ENCODE data around the gene ENPEP. TPM values are rescaled to one million over a fixed set of nuclear protein-coding genes. Genes with fewer than 3 reads are reported as not detected.

The ENPEP gene
- total RNA-seq, 2 experiments from 2014 or later = 0.02 TPM; not detected in 1

DNA sequence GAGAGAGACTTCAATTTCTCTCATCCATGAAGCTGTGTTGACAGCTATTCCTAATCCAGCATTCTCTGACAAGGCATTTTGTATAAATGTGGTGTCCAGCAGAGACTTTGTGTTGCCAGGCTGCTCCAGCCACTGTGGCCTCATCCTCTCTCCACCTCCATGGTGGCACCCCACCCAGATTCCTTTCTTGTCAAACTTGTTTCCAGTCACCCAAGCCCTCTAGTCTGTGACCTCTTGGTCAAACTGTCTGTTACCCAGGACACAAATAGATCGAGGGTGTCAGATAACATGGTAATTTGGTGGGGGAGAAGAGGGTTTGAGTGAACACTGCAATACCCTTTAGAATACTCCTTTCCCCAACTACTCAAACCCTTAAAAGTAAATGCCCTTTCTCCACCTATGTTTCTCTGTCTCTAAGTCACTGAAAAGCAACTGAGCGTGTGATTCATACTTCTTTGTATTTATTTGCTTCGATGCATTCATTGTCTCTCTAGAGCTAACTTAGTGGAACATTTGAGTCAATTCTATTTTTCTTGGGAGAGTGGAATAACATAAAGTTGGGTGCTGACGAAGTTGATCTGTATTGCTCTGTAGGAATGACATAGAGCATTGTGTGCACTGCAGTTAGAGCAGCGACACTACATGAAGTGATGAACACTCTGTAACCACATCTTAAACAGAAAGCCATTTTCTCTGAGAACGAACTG is 133.2 kb downstream of the ENPEP start:
- Mint-ChIP-seq H3K4me3 (no peak overlapping the region), H3K27me3 (peaks cover 61% of the 10 kb centered on the region), H3K9me3 (no peaks in the 10 kb centered on the region), H3K4me1 (no peaks in the 10 kb centered on the region), H3K36me3 (ENCODE audit: low read depth) (no peaks in the 10 kb centered on the region), H3K27ac (no peak overlapping the region)
- CTCF ChIA-PET = no interaction called here
- no peak for DNase-seq
- POLR2A ChIA-PET = no interaction called here

DNA sequence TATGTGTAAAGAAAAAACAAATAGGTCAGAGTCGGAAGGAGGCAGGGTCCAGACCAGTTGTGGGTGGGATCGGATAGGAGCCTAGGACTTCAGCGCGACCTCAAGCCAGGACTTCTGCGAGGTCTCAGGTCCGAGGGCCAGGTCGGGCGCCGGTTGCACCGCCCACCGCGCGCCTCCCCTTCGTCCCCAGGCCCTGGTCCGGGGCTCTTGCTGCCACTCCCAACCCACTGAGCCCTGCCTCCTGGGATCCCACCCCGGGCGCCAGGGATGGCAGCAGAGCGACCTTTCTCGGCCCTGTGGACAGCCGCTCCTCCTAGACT is 134.6 kb downstream of the ENPEP start:
- peaks cover 3% of the 10 kb centered on the region for H3K36me3 Mint-ChIP-seq (ENCODE audit: low read depth)
- no peaks in the 10 kb centered on the region for H3K4me1 Mint-ChIP-seq
- H3K9me3 Mint-ChIP-seq = no peaks in the 10 kb centered on the region
- peaks cover 70% of the 10 kb centered on the region for H3K27me3 Mint-ChIP-seq
- ChIA-PET POLR2A (no interaction called here), CTCF (interaction anchor here (1.1 kb wide), 1 partner anchor 13 kb away, joined by 3 read pairs; no protein-coding TSS in a partner anchor)
- H3K4me3 Mint-ChIP-seq = no peak overlapping the region
- DNase-seq = no peak
- H3K27ac Mint-ChIP-seq = no peak overlapping the region

DNA sequence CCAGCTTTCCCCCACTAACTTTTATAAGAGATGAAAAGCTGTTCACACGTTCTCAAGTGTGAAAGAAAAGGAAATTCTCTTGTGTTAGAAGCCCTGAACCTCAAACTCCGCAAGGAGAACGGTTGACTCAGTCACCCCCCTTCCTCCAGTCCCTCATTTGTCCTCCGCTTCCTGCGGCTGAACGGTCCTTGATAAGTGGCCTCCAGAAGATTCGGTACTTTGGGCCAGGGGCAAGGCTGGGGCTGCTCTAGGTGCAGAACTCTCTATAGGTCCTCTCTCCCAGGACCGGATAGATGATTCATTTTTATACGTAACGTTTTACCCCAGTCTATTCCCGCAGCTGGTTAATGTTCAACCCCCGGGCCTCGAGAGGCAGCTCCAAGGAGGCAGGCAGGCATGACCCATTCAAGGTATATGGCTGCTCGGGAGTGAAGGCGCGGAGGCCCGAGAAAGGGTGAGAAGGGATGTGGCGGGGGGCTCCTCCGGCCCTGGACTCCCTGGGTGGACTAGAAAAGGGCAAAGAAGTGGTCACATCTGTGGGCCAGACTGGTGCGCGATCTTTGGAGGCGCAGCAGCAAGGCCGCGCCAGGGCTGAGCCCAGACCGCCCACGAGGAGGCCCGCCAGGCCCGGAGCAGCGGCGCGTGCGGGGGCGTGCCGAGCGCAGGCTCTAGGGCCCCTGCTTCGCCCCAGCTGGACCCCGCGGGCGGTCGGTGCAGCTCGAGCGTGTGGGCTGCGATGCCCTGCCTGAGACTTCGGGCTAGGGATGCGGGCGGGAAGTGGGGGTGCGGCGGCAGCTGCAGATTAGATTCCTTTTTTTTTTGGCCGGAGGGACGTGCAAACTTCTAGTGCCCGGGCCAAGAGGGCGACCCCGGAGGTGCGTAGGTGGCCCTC is 135.2 kb downstream of the ENPEP start:
- H3K9me3 Mint-ChIP-seq = no peaks in the 10 kb centered on the region
- POLR2A ChIA-PET = interaction anchor here (0.6 kb wide), 1 partner anchor 9 kb away, joined by 5 read pairs; no protein-coding TSS in a partner anchor
- H3K27me3 Mint-ChIP-seq = peaks cover 74% of the 10 kb centered on the region
- no peak overlapping the region for H3K4me3 Mint-ChIP-seq
- H3K4me1 Mint-ChIP-seq = no peaks in the 10 kb centered on the region
- CTCF ChIA-PET = interaction anchor here (1.1 kb wide), 1 partner anchor 13 kb away, joined by 3 read pairs; no protein-coding TSS in a partner anchor
- H3K27ac Mint-ChIP-seq = no peak overlapping the region
- no peak for DNase-seq
- peaks cover 3% of the 10 kb centered on the region for H3K36me3 Mint-ChIP-seq (ENCODE audit: low read depth)

DNA sequence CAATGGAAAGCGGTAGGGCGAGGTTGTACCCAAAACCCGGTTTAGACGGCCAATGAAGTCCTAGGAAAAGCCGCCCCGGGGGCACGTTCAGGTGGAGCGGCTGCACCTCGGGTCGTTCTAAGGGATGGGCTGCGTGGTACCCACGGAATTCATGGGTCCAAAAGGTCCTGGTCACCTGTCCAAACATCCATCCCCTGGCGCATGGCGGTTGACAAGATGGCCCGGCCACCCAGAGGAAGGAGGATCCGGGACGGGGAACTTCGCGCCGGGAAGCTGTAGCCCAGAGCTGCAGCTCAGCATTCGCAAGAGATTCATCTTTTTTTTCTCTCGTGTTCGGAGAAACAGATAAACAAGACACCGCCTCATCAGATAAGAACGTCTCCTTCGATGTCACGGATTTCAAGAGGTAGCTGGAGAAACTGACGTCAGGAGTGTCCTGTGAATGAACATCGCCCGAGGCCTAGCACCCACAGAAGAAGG is 136.1 kb downstream of the ENPEP start:
- CTCF ChIA-PET = no interaction called here
- no peaks in the 10 kb centered on the region for H3K9me3 Mint-ChIP-seq
- POLR2A ChIA-PET = no interaction called here
- H3K4me1 Mint-ChIP-seq = no peaks in the 10 kb centered on the region
- no peak overlapping the region for H3K27ac Mint-ChIP-seq
- no peak for DNase-seq
- peaks cover 83% of the 10 kb centered on the region for H3K27me3 Mint-ChIP-seq
- peaks cover 3% of the 10 kb centered on the region for H3K36me3 Mint-ChIP-seq (ENCODE audit: low read depth)
- no peak overlapping the region for H3K4me3 Mint-ChIP-seq

DNA sequence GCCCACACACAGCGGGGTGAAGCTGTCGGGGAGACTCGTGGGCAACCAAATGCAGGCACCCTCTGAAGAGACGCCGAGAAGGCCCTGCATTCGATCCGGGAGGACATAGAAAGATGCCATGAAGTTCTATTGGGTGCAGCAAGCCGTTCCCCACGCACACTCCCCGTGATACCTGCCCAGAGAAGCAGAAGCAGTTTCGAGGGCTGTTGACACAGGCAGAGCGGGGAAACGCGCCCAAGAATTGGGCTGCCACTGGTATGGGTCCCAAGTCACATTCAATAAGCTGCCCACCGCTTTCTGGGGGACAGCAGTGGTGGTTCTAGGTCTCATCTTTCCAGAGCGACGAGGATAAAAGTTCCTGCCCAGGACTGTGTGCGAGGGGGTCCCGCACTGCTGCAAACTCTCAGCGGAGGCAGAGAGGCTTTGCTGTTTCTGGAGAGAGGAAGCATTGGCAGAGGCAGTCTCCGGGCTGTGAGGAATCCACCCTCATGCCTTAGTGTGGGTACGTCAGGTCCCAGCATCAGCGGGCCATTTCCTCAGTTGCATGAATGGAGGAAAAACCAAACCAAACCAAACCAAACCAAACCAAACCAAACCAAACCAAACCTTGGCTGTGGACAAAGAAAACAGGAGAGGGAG is 136.8 kb downstream of the ENPEP start:
- ChIA-PET CTCF (no interaction called here), POLR2A (no interaction called here)
- no peak overlapping the region for H3K27ac Mint-ChIP-seq
- peaks cover 89% of the 10 kb centered on the region for H3K27me3 Mint-ChIP-seq
- no peak overlapping the region for H3K4me3 Mint-ChIP-seq
- peaks cover 3% of the 10 kb centered on the region for H3K36me3 Mint-ChIP-seq (ENCODE audit: low read depth)
- no peaks in the 10 kb centered on the region for H3K9me3 Mint-ChIP-seq
- peaks cover under 1% of the 10 kb centered on the region for H3K4me1 Mint-ChIP-seq
- no peak for DNase-seq

DNA sequence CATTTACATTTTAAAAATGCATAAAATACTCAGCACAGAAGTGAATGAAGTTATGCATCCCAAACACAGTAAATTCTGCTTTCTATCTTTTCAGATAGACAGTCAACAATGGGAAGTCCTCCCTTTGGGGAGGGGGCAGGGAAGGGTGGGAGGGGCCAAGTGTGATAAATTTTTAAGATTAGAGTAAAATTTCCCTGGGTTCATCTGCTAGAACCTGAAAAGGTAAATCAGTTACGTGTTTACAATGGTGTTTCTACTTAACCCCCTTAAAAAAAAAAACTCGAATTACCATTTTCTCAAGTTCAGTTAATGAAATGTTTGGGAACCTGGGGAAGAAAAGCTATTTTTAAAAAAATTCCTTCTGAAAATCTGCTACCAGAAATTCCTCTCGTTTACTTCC is 137.8 kb downstream of the ENPEP start:
- H3K27ac Mint-ChIP-seq = no peak overlapping the region
- ChIA-PET POLR2A (no interaction called here), CTCF (interaction anchor here (0.6 kb wide), 1 partner anchor 76 kb away, joined by 3 read pairs; no protein-coding TSS in a partner anchor)
- no peaks in the 10 kb centered on the region for H3K9me3 Mint-ChIP-seq
- peaks cover 3% of the 10 kb centered on the region for H3K4me1 Mint-ChIP-seq
- peaks cover 90% of the 10 kb centered on the region for H3K27me3 Mint-ChIP-seq
- DNase-seq = no peak
- peaks cover 8% of the 10 kb centered on the region for H3K36me3 Mint-ChIP-seq (ENCODE audit: low read depth)
- no peak overlapping the region for H3K4me3 Mint-ChIP-seq

DNA sequence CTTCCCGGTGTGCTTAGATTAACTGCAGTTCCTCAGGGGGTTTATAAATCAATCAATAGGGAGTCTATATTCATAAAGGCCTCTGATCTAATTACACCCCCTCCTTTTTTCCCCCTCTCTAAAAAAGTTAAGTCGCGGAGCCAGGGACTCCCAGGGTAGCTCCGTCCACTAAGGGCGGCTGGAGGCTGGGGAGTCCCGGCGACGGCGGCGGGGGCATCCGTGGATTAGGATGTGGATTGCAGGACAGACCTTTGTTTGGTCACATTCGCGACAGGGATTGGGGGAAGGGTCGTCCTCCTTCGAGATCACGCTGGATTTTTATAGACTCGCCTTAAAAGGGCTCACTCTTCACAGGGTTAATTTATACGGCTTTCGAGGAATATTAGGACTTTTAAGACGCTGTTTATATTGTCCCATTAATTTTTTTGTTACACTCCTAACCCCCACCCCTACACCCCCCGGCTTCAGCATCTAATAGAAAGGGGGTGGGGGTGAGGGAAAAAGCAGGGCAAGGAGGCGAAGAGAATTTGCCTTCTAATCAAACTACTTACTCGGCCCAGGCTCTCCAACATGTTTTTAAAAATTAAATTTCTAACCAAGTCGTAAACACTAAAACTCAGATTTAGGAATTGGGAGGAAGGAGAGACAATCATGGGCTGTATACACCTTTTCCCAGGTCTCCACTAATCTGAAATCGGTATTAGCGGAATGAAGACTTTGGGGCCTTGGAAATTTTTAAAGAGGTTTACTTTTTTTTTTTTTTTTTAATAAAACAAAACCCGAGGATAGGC is 138.4 kb downstream of the ENPEP start:
- ChIA-PET POLR2A (no interaction called here), CTCF (interaction anchor here (0.5 to 0.6 kb wide), 2 partner anchors 21 to 76 kb away, joined by 3 read pairs; no protein-coding TSS in a partner anchor)
- DNase-seq = no peak
- H3K27me3 Mint-ChIP-seq = peaks cover 90% of the 10 kb centered on the region
- H3K4me3 Mint-ChIP-seq = no peak overlapping the region
- H3K27ac Mint-ChIP-seq = no peak overlapping the region
- no peaks in the 10 kb centered on the region for H3K9me3 Mint-ChIP-seq
- peaks cover 6% of the 10 kb centered on the region for H3K4me1 Mint-ChIP-seq
- peaks cover 8% of the 10 kb centered on the region for H3K36me3 Mint-ChIP-seq (ENCODE audit: low read depth)

Other genes starting within 250 kb of the ENPEP start
- not detected for gene PITX2, start 146.9 kb downstream of the ENPEP start, total RNA-seq